ENCODE measurements around the gene SMIM35.
"Not testable (repeated sequence)": the region's sequence is repeated elsewhere in the genome, so short reads cannot be mapped to it uniquely, and the experiment has no call there.

The SMIM35 gene

GRCh38 chr11:118078911-118079411, 7.8 kb downstream of the SMIM35 start:
- no peak for DNase-seq

GRCh38 chr11:118076754-118077281, 9.9 kb downstream of the SMIM35 start, which contains the start of gene TMPRSS4:
Gene TMPRSS4, plus strand, starts transcription at chr11:118077078. Its CDS starts 225 bp downstream, at chr11:118077303.
- no peak for DNase-seq

DNA sequence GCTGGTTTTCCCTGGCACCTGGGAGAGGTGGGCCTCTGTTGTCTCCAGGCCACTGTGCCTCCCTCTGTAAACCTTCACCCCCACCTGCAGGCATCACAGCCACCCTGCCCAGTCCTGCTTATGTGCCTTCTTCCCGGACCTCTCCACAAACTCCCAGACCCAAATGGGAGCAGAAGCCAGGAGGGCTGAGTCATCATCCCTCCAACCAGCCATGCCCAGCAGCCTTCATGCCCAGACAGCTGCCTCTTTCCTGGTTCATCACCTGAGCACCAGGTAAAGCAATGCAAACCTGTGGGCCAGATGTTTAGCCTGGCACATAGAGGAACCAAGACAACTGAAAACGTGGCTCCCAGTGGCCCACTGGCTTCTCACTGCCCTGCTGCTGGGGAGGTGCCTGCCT, 12.0 kb downstream of the SMIM35 start:
- no peak for DNase-seq

GRCh38 chr11:118074091-118074685, 12.6 kb downstream of the SMIM35 start:
- DNase-seq = no peak

GRCh38 chr11:118073554-118073953, 13.2 kb downstream of the SMIM35 start:
- DNase-seq = no peak

DNA sequence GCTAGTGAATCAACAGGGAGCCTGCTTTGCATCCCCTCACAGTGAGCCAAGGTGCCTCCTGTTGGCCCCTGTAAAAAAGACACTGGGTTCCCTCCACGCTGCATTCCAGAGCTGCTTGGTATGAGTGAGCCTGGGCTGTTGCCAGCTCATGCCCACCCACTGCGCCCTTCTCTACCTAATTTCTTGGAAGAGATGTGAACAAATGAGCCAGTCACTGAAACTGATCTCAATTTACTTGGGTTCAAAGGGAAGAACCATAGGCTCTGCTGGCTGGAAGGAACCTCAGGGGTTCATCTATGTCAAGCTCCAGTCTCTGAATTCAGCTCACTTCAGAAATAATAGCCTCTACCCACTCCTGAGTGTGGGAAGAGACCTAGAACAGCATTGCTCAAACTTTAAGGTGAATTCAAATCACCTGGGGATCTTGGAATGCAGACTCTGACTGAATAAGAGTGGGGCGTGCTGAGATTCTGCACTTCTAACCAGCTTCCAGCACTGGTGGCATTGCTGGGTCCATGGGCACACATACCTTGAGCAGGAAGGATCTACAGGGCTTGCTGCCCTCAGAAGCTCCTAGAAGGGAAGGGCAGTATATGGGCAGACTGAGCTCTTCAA, 15.2 kb downstream of the SMIM35 start:
- DNase-seq = no peak

DNA sequence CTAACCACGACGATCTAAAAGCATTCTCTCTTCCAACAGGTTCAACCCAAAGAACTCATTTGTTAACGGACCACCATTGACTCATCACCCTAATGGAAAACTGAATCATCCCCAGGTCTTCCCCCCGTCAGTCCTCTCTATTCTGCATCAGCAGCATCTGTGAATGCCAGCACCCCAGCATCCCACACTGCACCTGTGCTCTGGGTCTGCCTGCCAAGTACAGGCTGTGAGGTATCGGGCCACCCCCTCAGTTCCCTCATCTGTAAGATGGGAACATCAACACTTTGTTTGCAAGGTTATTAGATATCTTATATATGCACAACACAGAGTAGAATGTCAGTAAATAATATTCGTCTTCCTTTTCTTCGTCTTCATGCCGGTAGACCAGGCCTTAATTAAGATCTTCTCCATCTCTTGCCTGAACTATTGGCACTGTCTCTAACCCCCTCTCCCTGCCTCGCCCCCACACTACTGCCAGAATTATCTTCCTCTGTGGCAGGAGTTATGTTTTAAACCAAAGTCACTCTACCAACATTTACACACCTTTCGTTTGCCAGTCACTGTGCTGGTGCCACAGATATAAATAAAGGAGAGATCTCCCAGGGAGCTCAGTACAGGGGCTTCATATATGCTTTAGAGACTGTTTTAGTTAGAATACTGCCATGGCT, 17.7 kb downstream of the SMIM35 start:
- no peak for DNase-seq

DNA sequence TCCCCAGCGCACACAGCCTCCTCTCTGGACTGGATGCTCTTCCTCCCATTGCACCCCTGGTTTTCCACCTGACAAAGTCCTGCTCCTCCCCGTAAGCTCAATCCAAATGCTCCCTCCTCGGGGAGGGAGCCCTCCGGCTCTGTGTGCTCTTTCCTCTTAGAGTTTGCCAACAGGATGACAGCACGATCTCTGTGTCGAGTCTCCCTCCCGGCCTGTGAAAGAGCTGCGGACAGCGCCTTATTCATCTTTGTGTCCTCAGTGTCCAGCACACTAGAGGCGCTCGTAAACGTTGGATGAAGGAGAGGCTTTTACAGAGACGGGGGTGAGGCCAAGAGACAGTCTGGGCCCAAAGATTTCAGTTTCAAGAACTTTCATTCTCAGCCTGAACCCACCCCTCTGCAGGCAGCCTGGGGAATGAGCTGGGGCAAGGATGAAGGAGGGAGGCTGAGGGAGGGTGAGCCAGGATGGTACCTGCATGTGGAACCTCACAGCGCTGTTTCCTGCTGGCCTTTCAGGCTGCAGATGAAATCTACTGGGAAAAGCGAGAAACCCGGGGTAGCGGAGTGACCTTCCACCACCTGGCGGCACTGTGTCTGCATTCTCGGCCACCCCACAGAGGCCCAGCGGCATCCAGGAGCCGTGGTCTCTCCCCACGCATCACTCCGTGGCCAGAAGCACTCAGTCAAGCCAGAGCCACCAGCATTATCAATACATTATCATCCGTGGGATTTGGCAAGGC, 18.4 kb downstream of the SMIM35 start:
- no peak for DNase-seq

DNA sequence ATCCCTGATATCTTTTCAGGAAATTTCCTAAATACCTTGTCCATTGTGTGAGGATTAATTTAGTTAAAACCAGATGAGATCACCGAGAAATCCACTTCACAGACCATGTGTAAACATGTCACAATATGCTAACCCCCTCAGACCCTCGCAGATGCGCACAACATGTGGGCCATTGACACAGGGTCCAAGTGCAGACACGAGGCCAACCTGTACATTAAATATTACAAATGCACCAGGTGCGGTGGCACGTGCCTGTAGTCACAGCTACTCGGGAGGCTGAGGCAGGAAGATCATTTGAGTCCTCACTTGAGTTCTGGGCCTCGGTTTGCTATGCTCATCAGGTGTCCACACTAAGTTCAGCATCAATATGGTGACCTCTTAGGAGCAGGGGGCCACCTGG, 19.8 kb downstream of the SMIM35 start:
- no peak for DNase-seq

DNA sequence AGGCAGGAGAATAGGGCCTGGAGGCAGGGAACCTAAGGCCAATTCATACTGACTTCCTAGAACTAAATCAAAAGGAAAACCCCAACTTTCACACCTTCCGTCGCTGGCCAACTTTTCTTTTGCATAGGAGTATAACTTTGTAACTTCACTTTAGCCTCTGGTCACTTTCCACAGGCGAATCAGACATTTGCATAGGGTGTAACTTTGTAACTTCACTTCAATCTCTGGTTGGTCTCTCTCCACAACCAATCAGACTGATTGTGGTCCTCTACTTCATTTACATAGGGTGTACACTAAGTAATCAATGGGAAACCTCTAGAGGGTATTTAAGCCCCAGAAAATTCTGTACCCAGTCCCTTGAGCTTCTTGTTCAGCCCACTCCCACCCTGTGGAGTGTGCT, 21.4 kb downstream of the SMIM35 start:
- no peak for DNase-seq

GRCh38 chr11:118064956-118065355, 21.8 kb downstream of the SMIM35 start:
- DNase-seq = no peak

DNA sequence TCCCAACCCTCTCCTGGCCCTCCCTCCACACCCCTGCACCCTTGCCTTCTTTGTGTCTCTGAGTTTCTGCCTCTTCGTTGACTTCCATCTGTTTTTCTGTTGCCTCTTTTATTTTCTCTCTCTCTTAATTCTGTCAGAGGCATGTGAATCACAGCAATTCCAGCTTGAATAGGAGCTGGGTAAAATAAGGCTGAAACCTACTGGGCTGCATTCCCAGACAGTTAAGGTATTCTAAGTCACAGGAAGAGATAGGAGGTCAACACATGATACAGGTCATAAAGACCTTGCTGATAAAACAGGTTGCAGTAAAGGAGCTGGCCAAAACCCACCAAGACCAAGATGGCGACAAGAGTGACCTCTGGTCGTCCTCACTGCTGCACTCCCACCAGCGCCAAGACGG, 24.1 kb downstream of the SMIM35 start:
- not testable (repeated sequence) for DNase-seq

GRCh38 chr11:118062181-118062580, 24.6 kb downstream of the SMIM35 start:
- not testable (repeated sequence) for DNase-seq

GRCh38 chr11:118061586-118062125, 25.1 kb downstream of the SMIM35 start:
- no peak for DNase-seq

- no peak for DNase-seq
Measured at GRCh38 chr11:118060869-118061268, 25.9 kb downstream of the SMIM35 start.

DNA sequence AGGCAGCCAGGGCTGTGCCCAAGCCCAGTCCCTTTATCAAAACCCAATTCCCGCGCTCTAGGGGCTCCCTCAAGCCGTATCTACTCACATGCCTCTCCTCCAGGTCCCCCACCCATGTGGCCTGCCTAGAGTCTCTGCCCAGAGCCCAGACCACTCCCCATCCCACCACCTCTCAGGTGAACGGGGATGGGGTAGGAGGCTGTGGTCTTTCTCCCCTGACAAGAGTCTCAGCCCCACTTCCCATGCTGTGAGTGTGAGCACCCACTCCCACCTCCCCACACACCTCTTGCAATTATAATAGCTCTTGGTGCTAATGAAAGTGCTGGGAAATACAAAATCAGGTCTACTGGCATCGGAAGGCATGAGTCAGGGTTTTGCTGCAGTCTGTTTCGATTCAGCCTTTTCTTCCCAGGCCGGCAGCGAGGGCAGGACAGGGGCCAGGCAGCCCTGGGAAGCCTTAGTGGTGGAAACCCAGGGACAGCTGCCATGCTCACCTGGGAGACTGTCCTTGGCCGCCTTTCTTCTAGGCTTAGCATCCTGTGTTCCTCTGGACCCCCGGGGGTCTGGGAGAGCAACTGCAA, 26.6 kb downstream of the SMIM35 start:
- DNase-seq = no peak

DNA sequence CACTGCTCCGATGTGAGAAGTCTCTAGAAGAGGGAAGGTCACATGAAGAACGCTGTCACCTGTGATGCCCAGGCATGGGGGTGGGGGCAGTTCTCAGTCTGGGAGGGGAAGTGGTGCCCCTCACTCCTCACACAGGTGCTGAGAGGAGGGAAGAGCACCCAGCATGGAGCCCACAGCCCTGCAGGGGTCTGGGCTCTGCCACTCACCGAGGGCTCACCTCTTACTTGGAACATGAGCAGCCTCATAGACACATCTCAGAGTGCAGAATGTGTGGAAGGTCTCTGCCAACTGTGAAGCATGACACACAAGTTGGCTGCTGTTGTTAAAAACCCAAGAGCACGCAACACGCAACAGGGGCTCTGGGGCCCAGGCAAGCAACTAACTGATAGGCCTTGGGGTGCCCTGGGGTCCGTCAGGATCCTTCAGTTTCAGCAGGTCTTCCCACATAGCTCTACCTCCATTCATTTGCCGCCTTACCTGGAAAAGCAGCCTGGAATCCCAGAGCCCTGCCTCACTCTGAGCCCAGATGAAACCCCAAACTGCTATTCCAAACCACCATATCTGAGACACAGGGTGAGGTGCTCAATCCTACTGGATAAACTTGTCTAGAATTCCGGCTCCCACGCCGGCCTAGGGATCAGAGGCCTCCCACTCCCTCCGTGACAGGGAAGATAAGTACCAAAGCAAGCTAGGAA, 27.4 kb downstream of the SMIM35 start:
- no peak for DNase-seq

DNA sequence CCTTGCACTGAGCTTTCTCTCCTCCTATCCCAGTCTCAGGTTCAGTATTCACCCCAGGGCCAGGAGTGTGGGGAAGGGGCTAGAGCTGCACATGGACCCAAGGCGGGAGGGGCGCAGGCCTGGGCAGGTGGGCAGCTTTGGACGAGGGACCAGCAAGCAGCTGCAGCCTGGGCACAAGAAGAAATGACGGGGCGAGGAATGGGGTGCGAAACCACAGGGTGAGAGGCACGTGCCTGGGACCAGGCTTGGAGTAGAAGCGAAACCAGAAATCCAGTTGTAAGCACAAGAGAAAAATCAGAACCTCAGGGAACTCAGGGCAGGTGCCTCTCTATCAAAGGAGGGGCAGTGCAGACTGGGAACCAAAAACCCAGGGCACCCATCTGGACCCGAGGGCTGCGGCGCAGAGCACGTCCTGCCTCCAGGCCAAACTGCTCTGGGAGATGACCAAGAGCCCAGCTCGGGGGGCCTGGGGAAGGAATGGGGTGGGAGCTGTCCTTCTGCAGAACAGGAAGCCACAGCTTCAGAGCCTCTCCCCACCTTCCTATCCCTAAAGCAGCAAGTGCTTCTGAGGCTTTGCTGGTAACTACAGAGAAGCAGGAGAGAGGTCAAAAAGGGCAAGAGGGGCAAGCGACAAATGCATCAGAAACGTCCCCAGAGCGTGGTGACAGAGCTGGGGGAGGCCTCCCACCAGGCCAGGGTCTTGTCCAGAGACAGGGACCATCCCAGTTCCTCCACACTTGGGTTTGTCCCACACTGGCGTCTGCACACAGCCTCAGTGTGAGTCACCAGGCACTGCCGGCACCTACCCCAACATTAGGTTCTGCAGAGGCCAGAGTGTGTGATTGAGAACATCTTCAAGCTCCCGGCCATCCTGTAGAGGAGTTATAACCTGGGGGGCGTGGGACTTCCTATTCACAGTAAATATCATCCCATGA, 28.2 kb downstream of the SMIM35 start:
- DNase-seq = no peak

DNA sequence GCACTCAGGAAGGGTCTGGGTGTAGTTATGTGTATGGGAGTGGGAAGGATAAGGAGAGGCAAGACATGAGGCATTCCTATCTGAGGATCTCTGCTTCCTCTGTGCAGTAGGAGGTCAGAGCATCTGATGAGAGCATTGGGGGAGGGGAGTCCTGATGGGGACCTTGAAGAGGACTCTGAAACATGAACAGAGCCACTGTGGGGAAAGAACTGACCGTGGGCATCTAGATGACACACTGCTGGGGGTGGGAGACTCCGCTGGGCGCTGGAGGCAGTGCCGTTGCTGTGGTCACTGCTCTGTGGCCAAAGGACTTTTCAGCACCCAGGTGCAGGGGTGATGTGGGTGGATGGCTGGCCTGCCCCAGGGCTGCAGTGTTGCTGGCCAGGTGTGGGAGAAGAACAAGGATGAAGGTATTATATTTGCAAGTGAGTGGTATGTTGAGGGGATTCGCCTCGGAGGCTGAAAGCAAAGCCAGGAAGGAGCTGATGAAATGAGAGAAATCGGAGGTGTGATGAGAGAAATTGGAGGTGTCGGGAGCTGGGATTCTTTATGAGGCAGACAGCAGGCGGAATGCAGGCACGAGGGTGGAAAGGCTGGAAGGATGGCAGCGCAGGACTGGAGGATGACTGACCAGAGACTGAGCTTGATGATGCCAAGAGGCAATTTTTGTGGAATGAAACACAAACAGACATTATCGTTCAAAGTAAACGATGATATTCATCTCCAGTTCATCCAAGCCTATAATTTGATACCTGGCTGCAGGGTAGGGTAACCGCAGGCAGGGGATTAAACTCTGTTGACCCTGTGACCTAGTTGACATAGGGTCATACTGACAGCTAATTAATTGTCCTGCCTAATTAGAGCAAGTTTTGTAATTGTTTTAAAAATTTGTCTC, 29.3 kb downstream of the SMIM35 start:
- no peak for DNase-seq

- DNase-seq = no peak
Measured at GRCh38 chr11:118056806-118057205, 30.0 kb downstream of the SMIM35 start.

Measured in stimulated activated naive CD4-positive, alpha-beta T cell treated with Interleukin-2 at 50 U/mL for 16 hours (primary cell).